ENCODE results near the gene FAM180A.

The FAM180A gene

DNA sequence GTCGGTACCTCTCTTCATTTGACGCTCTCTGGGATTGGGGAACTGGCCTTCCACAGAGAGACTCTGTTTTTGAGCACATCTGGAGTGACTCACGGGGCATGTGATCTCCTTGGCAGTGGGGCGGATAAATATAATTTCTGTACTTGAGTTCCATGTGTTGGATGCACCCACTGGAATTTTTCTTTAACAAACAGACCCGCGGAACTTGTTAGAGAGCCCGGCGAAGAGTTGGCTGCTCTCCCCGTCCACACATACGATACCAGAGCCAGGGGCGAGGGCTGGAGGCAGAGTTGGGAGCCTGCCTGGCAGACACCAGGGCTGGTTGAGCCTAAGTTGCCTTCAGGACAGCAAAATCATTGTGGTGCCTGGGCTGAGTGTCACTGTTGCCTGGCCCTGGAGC, at the start of gene FAM180A:
Gene FAM180A, minus strand, starts transcription at position 44 of the 400 bp plus-strand sequence. CDS start 233 bp downstream, outside the sequence.
- no peak within 1 kb of the TSS for H3K4me3 ChIP-seq (ENCODE audit: low read depth, low read length)
- in situ Hi-C loops (cut with HindIII; ENCODE audit: low sequenced_read_pairs), result no loop called here
- DNase-seq (ENCODE audit: low read depth, low spot score), result peak; percentile 44
- TF ChIP-seq, protein P1, sequence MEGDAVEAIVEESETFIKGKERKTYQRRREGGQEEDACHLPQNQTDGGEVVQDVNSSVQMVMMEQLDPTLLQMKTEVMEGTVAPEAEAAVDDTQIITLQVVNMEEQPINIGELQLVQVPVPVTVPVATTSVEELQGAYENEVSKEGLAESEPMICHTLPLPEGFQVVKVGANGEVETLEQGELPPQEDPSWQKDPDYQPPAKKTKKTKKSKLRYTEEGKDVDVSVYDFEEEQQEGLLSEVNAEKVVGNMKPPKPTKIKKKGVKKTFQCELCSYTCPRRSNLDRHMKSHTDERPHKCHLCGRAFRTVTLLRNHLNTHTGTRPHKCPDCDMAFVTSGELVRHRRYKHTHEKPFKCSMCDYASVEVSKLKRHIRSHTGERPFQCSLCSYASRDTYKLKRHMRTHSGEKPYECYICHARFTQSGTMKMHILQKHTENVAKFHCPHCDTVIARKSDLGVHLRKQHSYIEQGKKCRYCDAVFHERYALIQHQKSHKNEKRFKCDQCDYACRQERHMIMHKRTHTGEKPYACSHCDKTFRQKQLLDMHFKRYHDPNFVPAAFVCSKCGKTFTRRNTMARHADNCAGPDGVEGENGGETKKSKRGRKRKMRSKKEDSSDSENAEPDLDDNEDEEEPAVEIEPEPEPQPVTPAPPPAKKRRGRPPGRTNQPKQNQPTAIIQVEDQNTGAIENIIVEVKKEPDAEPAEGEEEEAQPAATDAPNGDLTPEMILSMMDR (IDR thresholded peaks at IDR 0.05; ENCODE audit: low read depth, low read length), result no peak

DNA sequence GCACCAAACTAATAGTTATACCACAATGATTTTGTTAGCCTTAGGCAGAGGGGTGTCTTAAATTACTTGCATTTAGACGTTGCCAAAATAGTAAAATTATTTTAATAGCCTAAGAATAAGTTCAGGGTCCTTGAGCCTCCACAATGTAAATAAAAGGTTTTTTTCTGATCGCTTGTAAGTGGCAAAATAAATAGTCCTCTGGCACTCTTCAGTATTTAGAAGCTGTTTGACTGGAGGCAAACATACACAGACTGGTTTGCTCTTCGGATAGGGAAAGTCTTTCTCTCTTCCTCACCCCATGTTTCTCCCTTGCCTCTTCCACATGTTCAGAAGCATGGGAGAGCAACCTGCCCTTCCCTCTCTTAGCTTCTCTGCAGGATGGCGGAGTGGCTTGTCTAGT, 49.5 kb upstream of the FAM180A start:
- no peak for DNase-seq (ENCODE audit: low read depth, low spot score)
- TF ChIP-seq, protein P1 (IDR thresholded peaks at IDR 0.05; ENCODE audit: low read depth, low read length), result no peak
- in situ Hi-C loops (cut with HindIII; ENCODE audit: low sequenced_read_pairs), result no loop called here
- H3K4me3 ChIP-seq (ENCODE audit: low read depth, low read length), result no peak overlapping the region

DNA sequence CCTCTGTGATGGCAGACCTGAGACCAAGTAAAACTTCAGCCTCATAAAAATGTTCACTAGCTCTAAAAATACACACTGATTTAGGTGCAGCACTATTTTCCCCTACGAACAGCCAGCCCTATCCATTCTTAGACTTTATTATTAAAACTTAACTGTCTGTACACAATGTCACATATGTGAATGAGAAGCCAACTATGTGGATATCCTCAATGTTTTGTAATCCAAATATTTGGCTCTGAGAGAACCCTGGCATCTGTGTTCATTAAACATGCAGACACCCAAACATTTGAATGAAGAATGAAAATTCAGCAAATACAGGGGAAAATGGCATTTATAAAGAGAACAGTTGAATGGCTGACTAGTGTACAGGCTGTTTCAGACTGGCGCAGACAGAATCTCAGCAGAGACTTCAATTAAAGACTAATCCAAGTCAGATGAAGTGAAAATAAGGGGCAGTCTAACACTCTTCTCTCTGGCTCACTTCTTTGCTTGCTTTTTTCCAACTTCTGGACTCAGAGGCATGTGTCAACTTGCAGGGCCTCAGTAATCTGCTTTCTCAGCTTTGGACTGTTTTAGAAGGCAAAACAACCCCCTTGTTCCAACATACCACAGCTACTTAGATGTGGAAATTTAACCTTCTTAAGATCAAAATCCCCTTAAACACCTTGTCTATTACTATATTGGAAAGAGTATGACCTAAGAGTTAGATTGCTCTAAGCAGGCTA, 47.4 kb upstream of the FAM180A start:
- DNase-seq (ENCODE audit: low read depth, low spot score), result no peak
- in situ Hi-C loops (cut with HindIII; ENCODE audit: low sequenced_read_pairs), result no loop called here
- H3K4me3 ChIP-seq (ENCODE audit: low read depth, low read length), result no peak overlapping the region
- TF ChIP-seq, protein P1 (IDR thresholded peaks at IDR 0.05; ENCODE audit: low read depth, low read length), result no peak

GRCh38 chr7:135793841-135794240, 45.2 kb upstream of the FAM180A start:
- DNase-seq (ENCODE audit: low read depth, low spot score), result no peak
- no peak overlapping the region for H3K4me3 ChIP-seq (ENCODE audit: low read depth, low read length)
- TF ChIP-seq, protein P1 (IDR thresholded peaks at IDR 0.05; ENCODE audit: low read depth, low read length), result no peak
- in situ Hi-C loops (cut with HindIII; ENCODE audit: low sequenced_read_pairs), result no loop called here

- TF ChIP-seq, protein P1 (IDR thresholded peaks at IDR 0.05; ENCODE audit: low read depth, low read length), result no peak
- DNase-seq (ENCODE audit: low read depth, low spot score), result no peak
- H3K4me3 ChIP-seq (ENCODE audit: low read depth, low read length), result no peak overlapping the region
- in situ Hi-C loops (cut with HindIII; ENCODE audit: low sequenced_read_pairs), result no loop called here
These were observed 44.3 kb upstream of the FAM180A start for GRCh38 chr7:135792866-135793265.

GRCh38 chr7:135792363-135792668, 43.7 kb upstream of the FAM180A start:
- no peak overlapping the region for H3K4me3 ChIP-seq (ENCODE audit: low read depth, low read length)
- TF ChIP-seq, protein P1 (IDR thresholded peaks at IDR 0.05; ENCODE audit: low read depth, low read length), result no peak
- no peak for DNase-seq (ENCODE audit: low read depth, low spot score)
- in situ Hi-C loops (cut with HindIII; ENCODE audit: low sequenced_read_pairs), result no loop called here
